Measurements from ENCODE around the gene PCDHGB3. TPM values are rescaled to one million over a fixed set of nuclear protein-coding genes. Genes with fewer than 3 reads are reported as not detected.

The PCDHGB3 gene
- total and polyA plus RNA-seq, 2 donors (not counting 1 experiment from before 2014, with no cell fraction given) = 0.52 to 3.8 TPM

GRCh38 chr5:141392429-141393198 is 22.6 kb downstream of the PCDHGB3 start, which contains the start of gene PCDHGA8:
Gene PCDHGA8, plus strand, starts transcription at chr5:141392633. Its CDS starts 181 bp downstream, at chr5:141392814.
- Histone ChIP-seq H3K4me3 (ENCODE audit: control extremely low read depth in 1 of 5, extremely low read depth in 1 of 5, insufficient read depth in 1 of 5, low read depth in 2 of 5, low read length in 4 of 5) (no peak within 1 kb of the TSS), H3K79me2 (ENCODE audit: control insufficient read depth, insufficient read depth, low read length) (no peaks in the 10 kb centered on the region), H3K27ac (ENCODE audit: low read length in 2 of 2) (no peak within 1 kb of the TSS), H3K9ac (ENCODE audit: low read length) (no peak within 1 kb of the TSS), H2AFZ (ENCODE audit: insufficient read depth, low read depth, low read length, poor library complexity, severe bottlenecking) (no peak within 1 kb of the TSS), H3K4me1 (ENCODE audit: control insufficient read depth in 2 of 2, insufficient read depth in 2 of 2, low read length in 2 of 2) (no peaks in the 10 kb centered on the region), H3K36me3 (replicated peaks in 1 of 2; ENCODE audit: control extremely low read depth in 1 of 2, control insufficient read depth in 1 of 2, extremely low read depth in 1 of 2, insufficient read depth in 2 of 2, low read length in 1 of 2) (no peaks in the 10 kb centered on the region), H3K27me3 (replicated peaks in 1 of 4; ENCODE audit: control extremely low read depth in 1 of 4, control insufficient read depth in 3 of 4, insufficient read depth in 4 of 4, low read length in 3 of 4) (peaks cover 0 to 61% (median 38%) of the 10 kb centered on the region in 4 experiments), H3K4me2 (replicated peaks; ENCODE audit: low read depth, low read length, poor library complexity, severe bottlenecking) (no peak within 1 kb of the TSS), H4K20me1 (ENCODE audit: control insufficient read depth, insufficient read depth, low read length, poor library complexity, severe bottlenecking) (no peaks in the 10 kb centered on the region), H3K9me3 (ENCODE audit: control extremely low read depth in 1 of 3, control insufficient read depth in 2 of 3, insufficient read depth in 1 of 3, low read length in 2 of 3) (peaks cover 1 to 51% (median 26%) of the 10 kb centered on the region in 3 donors)
- intact Hi-C loops (cut with micrococcal nuclease) = no loop called here
- 44% methylated on average over 26 of the region's 38 CpGs for WGBS (ENCODE audit: insufficient coverage)
- no peak for DNase-seq
- no peak for TF ChIP-seq CTCF (IDR thresholded peaks at IDR 0.05)
- no peak for TF ChIP-seq EZH2 (IDR thresholded peaks at IDR 0.05; ENCODE audit: borderline replicate concordance, insufficient read depth, low read depth, low read length, poor library complexity, severe bottlenecking)
- Mint-ChIP-seq H3K9me3 (ENCODE audit: insufficient read depth) (peaks cover 12% of the 10 kb centered on the region), H3K4me3 (no peak within 1 kb of the TSS), H3K27ac (no peak within 1 kb of the TSS), H3K4me1 (no peaks in the 10 kb centered on the region), H3K27me3 (peaks cover 60% of the 10 kb centered on the region)
- ChIA-PET CTCF (interaction anchor here (3.1 kb wide), 1 partner anchor 171 kb away, joined by 13 read pairs; no protein-coding TSS in a partner anchor), POLR2A (no interaction called here)
- no peak for ATAC-seq (ENCODE audit: low read depth)

- no peak for TF ChIP-seq EZH2 (IDR thresholded peaks at IDR 0.05; ENCODE audit: borderline replicate concordance, insufficient read depth, low read depth, low read length, poor library complexity, severe bottlenecking)
- TF ChIP-seq CTCF (IDR thresholded peaks at IDR 0.05) = no peak
- Histone ChIP-seq H3K27me3 (replicated peaks in 1 of 4; ENCODE audit: control extremely low read depth in 1 of 4, control insufficient read depth in 3 of 4, insufficient read depth in 4 of 4, low read length in 3 of 4) (peaks cover 0 to 60% (median 38%) of the 10 kb centered on the region in 4 experiments), H3K9me3 (ENCODE audit: control extremely low read depth in 1 of 3, control insufficient read depth in 2 of 3, insufficient read depth in 1 of 3, low read length in 2 of 3) (peaks cover under 1 to 54% (median 26%) of the 10 kb centered on the region in 3 donors), H3K27ac (ENCODE audit: low read length in 2 of 2) (no peak overlapping the region), H3K79me2 (ENCODE audit: control insufficient read depth, insufficient read depth, low read length) (no peaks in the 10 kb centered on the region), H3K4me1 (ENCODE audit: control insufficient read depth in 2 of 2, insufficient read depth in 2 of 2, low read length in 2 of 2) (no peaks in the 10 kb centered on the region), H4K20me1 (ENCODE audit: control insufficient read depth, insufficient read depth, low read length, poor library complexity, severe bottlenecking) (no peaks in the 10 kb centered on the region), H3K36me3 (replicated peaks in 1 of 2; ENCODE audit: control extremely low read depth in 1 of 2, control insufficient read depth in 1 of 2, extremely low read depth in 1 of 2, insufficient read depth in 2 of 2, low read length in 1 of 2) (no peaks in the 10 kb centered on the region), H2AFZ (ENCODE audit: insufficient read depth, low read depth, low read length, poor library complexity, severe bottlenecking) (no peak overlapping the region), H3K4me2 (replicated peaks; ENCODE audit: low read depth, low read length, poor library complexity, severe bottlenecking) (no peak overlapping the region), H3K4me3 (ENCODE audit: control extremely low read depth in 1 of 5, extremely low read depth in 1 of 5, insufficient read depth in 1 of 5, low read depth in 2 of 5, low read length in 4 of 5) (no peak overlapping the region), H3K9ac (ENCODE audit: low read length) (no peak overlapping the region)
- no peak for DNase-seq
- Mint-ChIP-seq H3K9me3 (ENCODE audit: insufficient read depth) (peaks cover 12% of the 10 kb centered on the region), H3K27ac (no peak overlapping the region), H3K4me3 (no peak overlapping the region), H3K4me1 (no peaks in the 10 kb centered on the region), H3K27me3 (peaks cover 58% of the 10 kb centered on the region)
- WGBS (ENCODE audit: insufficient coverage) = 41% methylated on average over 13 of the region's 21 CpGs
- ChIA-PET CTCF (interaction anchor here (3.1 kb wide), 1 partner anchor 171 kb away, joined by 13 read pairs; no protein-coding TSS in a partner anchor), POLR2A (interaction anchor here (0.7 kb wide), 1 partner anchor 45 kb away, joined by 3 read pairs; no protein-coding TSS in a partner anchor)
- ATAC-seq (ENCODE audit: low read depth) = no peak
- intact Hi-C loops (cut with micrococcal nuclease) = no loop called here
Measured at GRCh38 chr5:141393267-141393666, 23.2 kb downstream of the PCDHGB3 start.
